T-helper 2 cell treated with Interferon-gamma antibody and Interleukin-4, amounts not matched to agents 5 μg/mL and 100 μg/mL, for 36 hours (primary cell): ENCODE results near the gene ETV2.
A peak's percentile ranks its signal among the peaks of the same experiment; 100 is the strongest.
"Not testable (repeated sequence)": the region's sequence is repeated elsewhere in the genome, so short reads cannot be mapped to it uniquely, and the experiment has no call there.

Experiments used
- DNase-seq: peaks from one replicate; pipeline ENCODE4 v3.0.0; 2021; ENCODE audit warnings: low spot score
- H3K27ac Mint-ChIP-seq: one replicate; pipeline ENCODE4 v1.8.0; 2021; ENCODE audit warnings: mild to moderate bottlenecking, mixed read lengths
- H3K27me3 Mint-ChIP-seq: one replicate; pipeline ENCODE4 v1.8.0; 2021; ENCODE audit warnings: low read depth, mixed read lengths
- H3K36me3 Mint-ChIP-seq: one replicate; pipeline ENCODE4 v1.8.0; 2021; ENCODE audit warnings: low read depth, mixed read lengths
- H3K4me1 Mint-ChIP-seq: one replicate; pipeline ENCODE4 v1.8.0; 2021; ENCODE audit warnings: low read depth, mixed read lengths
- H3K4me3 Mint-ChIP-seq: one replicate; pipeline ENCODE4 v1.8.0; 2022; ENCODE audit warnings: mild to moderate bottlenecking, moderate library complexity, mixed read lengths
- H3K9me3 Mint-ChIP-seq: one replicate; pipeline ENCODE4 v1.8.0; 2021; ENCODE audit warnings: mixed read lengths

The ETV2 gene

DNA sequence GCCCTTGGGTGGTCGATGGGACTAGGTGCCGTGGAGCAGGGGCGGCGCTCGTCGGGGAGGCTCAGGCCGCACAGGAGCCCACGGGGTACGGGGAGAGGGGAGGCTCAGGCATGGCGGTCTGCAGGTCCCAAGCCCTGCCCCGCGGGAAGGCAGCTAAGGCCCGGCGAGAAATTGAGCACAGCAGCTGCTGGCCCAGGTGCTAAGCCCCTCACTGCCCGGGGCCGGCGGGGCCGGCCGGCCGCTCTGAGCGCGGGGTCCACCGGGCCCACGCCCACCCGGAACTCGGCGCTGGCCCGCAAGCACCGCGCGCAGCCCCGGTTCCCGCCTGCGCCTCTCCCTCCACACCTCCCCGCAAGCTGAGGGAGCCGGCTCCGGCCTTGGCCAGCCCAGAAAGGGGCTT lies 49.6 kb downstream of the ETV2 start:
- not testable (repeated sequence) for DNase-seq, H3K36me3 Mint-ChIP-seq, H3K27me3 Mint-ChIP-seq, H3K27ac Mint-ChIP-seq, H3K4me3 Mint-ChIP-seq, H3K9me3 Mint-ChIP-seq, H3K4me1 Mint-ChIP-seq

DNA sequence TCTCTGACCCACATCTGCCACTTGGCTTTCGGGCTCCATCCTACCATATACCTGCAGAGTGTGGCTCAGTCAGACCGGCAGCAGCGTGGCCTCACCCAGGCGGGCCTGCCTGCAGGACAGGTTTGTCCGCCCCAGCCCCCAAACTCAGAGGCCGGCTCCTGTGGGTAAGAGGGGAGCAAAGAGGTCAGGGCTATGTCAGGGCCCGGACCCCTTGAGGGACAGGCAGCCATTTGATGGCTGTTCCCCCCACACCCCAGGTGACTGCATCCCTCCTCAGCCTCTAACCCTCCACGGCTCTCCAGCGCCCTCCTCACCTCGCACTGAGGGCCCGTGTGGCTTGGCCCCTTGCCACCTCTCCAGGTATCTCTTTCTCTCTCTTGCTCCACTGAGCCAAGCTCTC lies 50.5 kb downstream of the ETV2 start:
- H3K9me3 Mint-ChIP-seq = no peaks in the 10 kb centered on the region

GRCh38 chr19:35693422-35693821 lies 51.9 kb downstream of the ETV2 start:
- Mint-ChIP-seq H3K4me1 (peaks cover 8% of the 10 kb centered on the region), H3K27ac (no peak overlapping the region), H3K4me3 (no peak overlapping the region), H3K9me3 (no peaks in the 10 kb centered on the region), H3K36me3 (no peaks in the 10 kb centered on the region), H3K27me3 (no peaks in the 10 kb centered on the region)
- DNase-seq = no peak

More for the DNA sequence above, 50.5 kb downstream of the ETV2 start:
- no peak overlapping the region for H3K4me3 Mint-ChIP-seq
- H3K27me3 Mint-ChIP-seq = no peaks in the 10 kb centered on the region
- no peak for DNase-seq
- peaks cover 8% of the 10 kb centered on the region for H3K4me1 Mint-ChIP-seq
- H3K27ac Mint-ChIP-seq = no peak overlapping the region
- no peaks in the 10 kb centered on the region for H3K36me3 Mint-ChIP-seq

DNA sequence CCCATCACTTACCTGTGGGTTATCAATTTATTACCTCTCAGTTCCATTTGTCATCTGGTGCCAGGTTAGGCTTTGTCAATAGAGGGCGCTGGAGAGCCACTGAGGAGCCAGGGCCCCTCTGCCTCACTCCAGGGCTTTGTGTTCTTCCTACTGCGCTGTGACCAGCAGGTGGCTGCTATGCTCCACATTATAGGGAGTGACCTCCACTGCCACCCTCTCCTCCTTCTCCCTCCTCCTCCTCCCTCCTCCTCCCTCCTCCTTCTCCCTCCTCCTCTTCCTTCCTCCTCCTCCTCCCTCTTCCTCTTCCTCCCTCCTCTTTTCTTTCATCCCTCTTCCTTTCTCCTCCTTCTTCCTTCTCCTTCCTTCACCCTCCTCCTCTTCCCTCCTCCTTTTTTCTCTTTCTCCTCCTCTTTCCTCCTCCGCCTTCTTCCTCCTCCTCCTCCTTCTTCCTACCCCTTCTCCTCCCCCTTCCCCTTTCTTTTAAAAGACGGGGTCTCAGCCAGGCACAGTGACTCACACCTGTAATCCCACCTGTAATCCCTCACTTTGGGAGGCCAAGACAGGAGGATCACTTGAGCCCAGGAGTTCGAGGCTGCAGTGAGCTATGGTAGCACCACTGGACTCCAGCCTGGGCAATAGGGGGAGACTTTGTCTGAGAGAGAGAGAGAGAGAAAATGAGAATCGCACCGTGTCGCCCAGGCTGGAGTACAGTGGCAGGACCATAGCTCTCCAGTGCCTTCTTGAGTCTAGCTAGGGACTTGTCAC lies 52.5 kb downstream of the ETV2 start:
- Mint-ChIP-seq H3K9me3 (no peaks in the 10 kb centered on the region), H3K36me3 (no peaks in the 10 kb centered on the region), H3K27ac (peak overlapping the region; percentile 45), H3K4me1 (peaks cover 8% of the 10 kb centered on the region), H3K4me3 (no peak overlapping the region), H3K27me3 (no peaks in the 10 kb centered on the region)
- peak; percentile 85 for DNase-seq
